Smooth muscle cell of the brain vasculature (primary cell): ENCODE measurements around the gene CAMTA2.
"Not testable (repeated sequence)": the region's sequence is repeated elsewhere in the genome, so short reads cannot be mapped to it uniquely, and the experiment has no call there.

Experiments used
- DNase-seq: peaks from one replicate; pipeline ENCODE4 v3.0.0-alpha.2; 2012; ENCODE audit warnings: low read depth, low spot score

Gene CAMTA2

GRCh38 chr17:4986951-4987766, at the start of gene CAMTA2:
CAMTA2 (minus strand) TSS chr17:4987675; CDS start chr17:4986222, 1,453 bp downstream.
- DNase-seq: no peak

GRCh38 chr17:5035315-5035714, 47.8 kb upstream of the CAMTA2 start, which contains the start of gene SLC52A1:
SLC52A1 (minus strand) TSS chr17:5035426; CDS start chr17:5034606, 820 bp downstream.
- DNase-seq: no peak

- DNase-seq: no peak
These were observed 47.2 kb upstream of the CAMTA2 start for GRCh38 chr17:5034651-5035050.

GRCh38 chr17:5034063-5034462, 46.6 kb upstream of the CAMTA2 start:
- no peak for DNase-seq

- no peak for DNase-seq
These were observed 46.0 kb upstream of the CAMTA2 start for GRCh38 chr17:5033352-5034015.

GRCh38 chr17:5032865-5033264, 45.4 kb upstream of the CAMTA2 start:
- no peak for DNase-seq

GRCh38 chr17:5031365-5032082, 44.0 kb upstream of the CAMTA2 start:
- DNase-seq: peak; percentile 39

GRCh38 chr17:5030168-5030567, 42.7 kb upstream of the CAMTA2 start:
- not testable (repeated sequence) for DNase-seq

GRCh38 chr17:5027916-5028315, 40.4 kb upstream of the CAMTA2 start:
- no peak for DNase-seq

GRCh38 chr17:5027299-5027698, 39.8 kb upstream of the CAMTA2 start:
- no peak for DNase-seq

GRCh38 chr17:5024604-5025003, 37.1 kb upstream of the CAMTA2 start:
- no peak for DNase-seq

- no peak for DNase-seq
These were observed 36.2 kb upstream of the CAMTA2 start for GRCh38 chr17:5023588-5024147.

- no peak for DNase-seq
These were observed 34.8 kb upstream of the CAMTA2 start for GRCh38 chr17:5022171-5022711.

- DNase-seq: no peak
These were observed 33.1 kb upstream of the CAMTA2 start for GRCh38 chr17:5020502-5021023.

GRCh38 chr17:5019475-5019956, 32.0 kb upstream of the CAMTA2 start:
- no peak for DNase-seq

- DNase-seq: no peak
These were observed 26.9 kb upstream of the CAMTA2 start for GRCh38 chr17:5014357-5014756.

GRCh38 chr17:5011928-5012327, 24.5 kb upstream of the CAMTA2 start:
- no peak for DNase-seq

- no peak for DNase-seq
These were observed 15.9 kb upstream of the CAMTA2 start for GRCh38 chr17:5003214-5003867.

- no peak for DNase-seq
These were observed 14.8 kb upstream of the CAMTA2 start for GRCh38 chr17:5002121-5002788.

GRCh38 chr17:5000237-5000639, 12.8 kb upstream of the CAMTA2 start:
- no peak for DNase-seq
